Fibroblast of mammary gland (primary cell): ENCODE measurements around the gene CREB3L2.
A peak's percentile ranks its signal among the peaks of the same experiment; 100 is the strongest.
"Not testable (repeated sequence)": the region's sequence is repeated elsewhere in the genome, so short reads cannot be mapped to it uniquely, and the experiment has no call there.

Experiments used
- DNase-seq: peaks from one replicate; pipeline ENCODE4 v3.0.0-alpha.2; 2010; ENCODE audit warnings: low read depth
- H3K4me3 ChIP-seq: 2 replicates; pipeline ENCODE4 v1.5.1; 2011; ENCODE audit warnings: low read depth, mild to moderate bottlenecking, low read length, moderate library complexity; ENCODE audit not compliant: control insufficient read depth
- TF ChIP-seq, protein P1 (sequence below): conservative IDR thresholded peaks from 2 replicates; pipeline ENCODE4 v1.5.1; 2011; ENCODE audit warnings: low read depth, low read length, inconsistent platforms; ENCODE audit not compliant: control insufficient read depth, insufficient read depth

The CREB3L2 gene

DNA sequence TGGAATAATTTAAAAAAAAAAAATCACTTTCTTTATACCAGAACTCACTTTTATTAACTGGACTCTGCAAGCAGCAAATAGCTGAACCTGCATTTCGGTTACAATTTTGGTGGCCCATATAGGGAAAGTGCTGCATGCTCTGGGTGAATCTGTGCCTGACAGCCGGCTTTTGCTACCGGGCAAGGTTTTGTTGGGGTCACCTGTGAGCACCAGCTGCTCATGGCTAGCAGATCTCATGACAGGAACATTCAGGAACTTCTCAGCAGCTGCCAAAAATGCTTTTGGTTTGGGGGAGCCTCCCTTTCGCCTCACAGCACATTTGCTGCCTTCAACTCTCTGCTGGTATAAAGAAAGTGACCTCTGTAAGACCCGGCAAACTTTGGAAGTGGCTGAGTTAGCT, 13.2 kb upstream of the CREB3L2 start:
- H3K4me3 ChIP-seq = no peak overlapping the region
- DNase-seq = no peak
- TF ChIP-seq, protein P1, sequence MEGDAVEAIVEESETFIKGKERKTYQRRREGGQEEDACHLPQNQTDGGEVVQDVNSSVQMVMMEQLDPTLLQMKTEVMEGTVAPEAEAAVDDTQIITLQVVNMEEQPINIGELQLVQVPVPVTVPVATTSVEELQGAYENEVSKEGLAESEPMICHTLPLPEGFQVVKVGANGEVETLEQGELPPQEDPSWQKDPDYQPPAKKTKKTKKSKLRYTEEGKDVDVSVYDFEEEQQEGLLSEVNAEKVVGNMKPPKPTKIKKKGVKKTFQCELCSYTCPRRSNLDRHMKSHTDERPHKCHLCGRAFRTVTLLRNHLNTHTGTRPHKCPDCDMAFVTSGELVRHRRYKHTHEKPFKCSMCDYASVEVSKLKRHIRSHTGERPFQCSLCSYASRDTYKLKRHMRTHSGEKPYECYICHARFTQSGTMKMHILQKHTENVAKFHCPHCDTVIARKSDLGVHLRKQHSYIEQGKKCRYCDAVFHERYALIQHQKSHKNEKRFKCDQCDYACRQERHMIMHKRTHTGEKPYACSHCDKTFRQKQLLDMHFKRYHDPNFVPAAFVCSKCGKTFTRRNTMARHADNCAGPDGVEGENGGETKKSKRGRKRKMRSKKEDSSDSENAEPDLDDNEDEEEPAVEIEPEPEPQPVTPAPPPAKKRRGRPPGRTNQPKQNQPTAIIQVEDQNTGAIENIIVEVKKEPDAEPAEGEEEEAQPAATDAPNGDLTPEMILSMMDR = no peak

DNA sequence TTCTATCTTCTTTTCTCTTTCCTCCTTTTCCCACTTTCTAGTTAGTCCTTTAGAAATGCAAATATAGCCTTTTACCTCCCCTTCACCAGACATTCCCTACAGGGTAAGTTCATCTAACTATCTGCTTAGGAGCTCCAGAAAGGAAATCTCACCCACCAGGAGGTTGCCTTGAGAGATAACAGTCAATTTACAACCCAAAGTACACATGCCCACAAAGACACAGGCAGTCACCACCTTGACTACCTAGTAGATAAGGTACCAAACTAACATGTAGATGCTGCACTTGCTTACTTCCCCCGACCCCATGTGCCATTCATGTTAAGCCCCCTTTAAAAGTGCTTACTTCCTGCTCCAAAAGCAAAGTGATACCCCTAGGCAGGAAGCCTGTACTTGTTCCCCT, 12.8 kb upstream of the CREB3L2 start:
- DNase-seq = no peak
- no peak overlapping the region for H3K4me3 ChIP-seq
- TF ChIP-seq, protein P1 = no peak

DNA sequence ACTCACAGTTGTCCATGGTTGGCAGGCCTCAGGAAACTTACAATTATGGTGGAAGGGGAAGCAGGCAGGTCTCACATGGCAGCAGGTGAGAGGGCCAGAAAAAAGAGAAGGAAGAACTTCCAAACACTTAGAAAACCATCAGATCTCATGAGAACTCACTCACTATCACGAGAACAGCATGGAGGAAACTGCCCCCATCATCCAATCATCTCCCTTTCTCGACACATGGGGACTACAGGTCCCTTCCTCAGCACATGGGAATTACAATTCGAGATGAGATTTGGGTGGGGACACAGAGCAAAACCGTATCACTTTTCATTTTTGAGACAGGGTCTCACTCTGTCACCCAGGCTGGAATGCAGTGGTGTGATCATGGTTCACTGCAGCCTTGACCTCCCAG, 12.3 kb upstream of the CREB3L2 start:
- not testable (repeated sequence) for DNase-seq, H3K4me3 ChIP-seq

DNA sequence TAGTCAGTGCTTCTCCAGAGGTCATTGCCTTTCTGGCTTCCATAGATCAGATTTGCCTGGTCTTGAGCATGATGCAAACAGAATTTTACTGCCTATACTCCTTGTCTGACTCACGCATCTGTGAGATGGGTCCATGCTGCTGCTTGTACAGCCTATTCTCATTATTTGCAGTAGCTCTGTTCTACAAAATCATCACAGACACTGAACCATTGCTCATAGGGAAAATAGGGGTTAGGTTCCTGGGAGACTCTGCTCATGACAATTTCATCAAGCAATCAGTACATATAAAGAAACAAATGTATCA, 7.4 kb upstream of the CREB3L2 start:
- DNase-seq = no peak
- TF ChIP-seq, protein P1 = no peak
- no peak overlapping the region for H3K4me3 ChIP-seq

DNA sequence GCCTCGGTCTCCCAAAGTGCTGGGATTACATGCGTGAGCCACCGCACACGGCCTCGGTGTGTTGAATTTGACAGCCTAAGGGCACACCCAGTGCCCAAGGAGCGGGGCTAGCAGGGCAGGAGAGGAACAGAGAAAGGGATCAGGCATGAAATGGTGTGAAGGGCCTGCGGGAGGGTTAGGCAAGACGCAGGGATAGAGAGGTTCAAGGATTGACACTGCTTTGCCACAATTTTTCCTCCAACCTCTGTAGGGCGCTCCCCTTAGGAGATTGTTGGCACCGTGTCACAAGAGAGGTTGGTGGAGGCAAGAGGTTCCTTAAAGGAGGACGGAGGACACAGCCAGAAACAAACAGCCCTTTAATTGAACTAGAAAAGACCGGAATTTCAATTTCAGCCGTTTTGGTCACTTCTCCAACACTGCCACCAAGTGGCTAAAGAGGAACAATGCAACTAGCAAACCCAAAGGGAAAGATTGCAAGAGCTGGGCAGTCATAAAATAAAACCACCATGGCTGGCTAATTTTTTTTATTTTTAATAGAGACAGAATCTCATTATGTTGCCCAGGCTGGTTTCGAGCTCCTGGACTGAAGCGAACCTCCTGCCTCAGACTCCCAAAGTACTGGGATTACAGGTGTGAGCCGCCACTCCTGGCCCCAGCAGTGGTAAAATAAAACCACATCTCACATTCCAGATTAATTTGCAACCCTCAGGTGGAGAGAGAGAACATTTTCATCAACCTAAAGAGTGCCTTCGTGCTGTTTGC, 6.9 kb upstream of the CREB3L2 start:
- TF ChIP-seq, protein P1 = peak; percentile 93
- no peak overlapping the region for H3K4me3 ChIP-seq
- DNase-seq = peak; percentile 76

DNA sequence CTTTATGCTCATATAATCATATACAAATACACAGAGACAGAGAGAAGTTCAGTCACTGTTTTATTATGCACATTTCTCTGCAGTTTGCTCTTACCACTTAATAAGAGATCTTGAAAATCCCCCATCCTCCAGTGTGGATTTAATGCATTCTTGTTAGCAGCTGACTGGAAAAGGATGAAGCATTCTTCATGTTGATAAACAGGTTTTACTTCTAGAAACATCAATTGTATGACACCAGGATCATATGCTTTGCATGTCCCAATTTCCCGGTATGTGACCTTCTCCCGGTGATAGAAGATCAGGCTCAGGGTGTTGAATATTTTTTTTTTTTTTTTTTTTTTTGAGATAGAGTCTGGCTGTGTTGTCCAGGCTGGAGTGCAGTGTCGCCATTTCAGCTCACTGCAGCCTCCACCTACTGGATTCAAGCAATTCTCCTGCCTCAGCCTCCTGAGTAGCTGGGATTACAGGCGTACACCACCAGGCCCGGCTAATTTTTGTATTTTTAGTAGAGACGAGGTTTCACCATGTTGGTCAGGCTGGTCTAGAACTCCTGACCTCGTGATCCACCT, 6.2 kb upstream of the CREB3L2 start:
- no peak overlapping the region for H3K4me3 ChIP-seq
- TF ChIP-seq, protein P1 = no peak
- no peak for DNase-seq

DNA sequence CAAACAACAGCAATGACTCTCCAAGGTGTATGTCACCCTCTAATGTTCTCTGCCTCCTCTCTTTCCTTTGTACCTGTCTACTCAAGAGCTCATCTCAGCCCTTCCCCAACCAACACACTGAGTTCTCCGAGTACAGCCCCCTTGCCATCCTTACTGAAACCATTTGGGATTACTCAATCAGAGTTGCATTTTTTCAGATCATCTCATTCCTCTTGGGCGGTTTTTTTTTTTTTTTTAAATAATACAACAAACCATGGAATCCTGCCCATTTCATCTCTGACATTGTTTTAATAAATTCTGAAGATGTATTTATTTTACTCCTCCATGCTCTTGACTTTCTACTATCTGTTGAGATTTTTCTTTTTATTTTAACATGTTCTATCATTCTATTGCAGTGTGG, 4.2 kb upstream of the CREB3L2 start:
- DNase-seq = no peak
- no peak overlapping the region for H3K4me3 ChIP-seq
- TF ChIP-seq, protein P1 = no peak
